HS-27A (cell line): ENCODE measurements around the gene IGLL1.
"Not testable (repeated sequence)": the region's sequence is repeated elsewhere in the genome, so short reads cannot be mapped to it uniquely, and the experiment has no call there.

Source experiments
- DNase-seq: peaks from one replicate; pipeline ENCODE4 v3.0.0-alpha.2; 2012; ENCODE audit warnings: low read depth, missing footprints

Gene IGLL1

GRCh38 chr22:23579870-23580575 is at the start of gene IGLL1:
Gene IGLL1, minus strand, starts transcription at chr22:23580290. Its CDS starts 100 bp downstream, at chr22:23580190.
- DNase-seq = no peak

GRCh38 chr22:23628056-23628743 is 48.1 kb upstream of the IGLL1 start:
- not testable (repeated sequence) for DNase-seq

GRCh38 chr22:23627401-23628055 is 47.4 kb upstream of the IGLL1 start:
- DNase-seq = not testable (repeated sequence)

- no peak for DNase-seq
Observed at GRCh38 chr22:23626286-23626975, 46.3 kb upstream of the IGLL1 start.

- DNase-seq = no peak
Observed at GRCh38 chr22:23622634-23623033, 42.5 kb upstream of the IGLL1 start.

- DNase-seq = not testable (repeated sequence)
Observed at GRCh38 chr22:23621916-23622315, 41.8 kb upstream of the IGLL1 start.

GRCh38 chr22:23621082-23621780 is 41.1 kb upstream of the IGLL1 start:
- no peak for DNase-seq

- no peak for DNase-seq
Observed at GRCh38 chr22:23613193-23613972, 33.3 kb upstream of the IGLL1 start.

GRCh38 chr22:23609983-23610781 is 30.1 kb upstream of the IGLL1 start:
- DNase-seq = no peak

- no peak for DNase-seq
Observed at GRCh38 chr22:23608583-23608982, 28.5 kb upstream of the IGLL1 start.

GRCh38 chr22:23606204-23607131 is 26.4 kb upstream of the IGLL1 start:
- DNase-seq = no peak

- DNase-seq = no peak
Observed at GRCh38 chr22:23604939-23605712, 25.0 kb upstream of the IGLL1 start.

- DNase-seq = no peak
Observed at GRCh38 chr22:23603266-23603665, 23.2 kb upstream of the IGLL1 start.

GRCh38 chr22:23598805-23599518 is 18.9 kb upstream of the IGLL1 start:
- DNase-seq = no peak

GRCh38 chr22:23597576-23598268 is 17.6 kb upstream of the IGLL1 start:
- DNase-seq = not testable (repeated sequence)

GRCh38 chr22:23595904-23596303 is 15.8 kb upstream of the IGLL1 start:
- DNase-seq = not testable (repeated sequence)

GRCh38 chr22:23591846-23592245 is 11.8 kb upstream of the IGLL1 start:
- no peak for DNase-seq
